Measurements from ENCODE around the gene SUSD1.
"Not testable (repeated sequence)": the region's sequence is repeated elsewhere in the genome, so short reads cannot be mapped to it uniquely, and the experiment has no call there.

Gene SUSD1

DNA sequence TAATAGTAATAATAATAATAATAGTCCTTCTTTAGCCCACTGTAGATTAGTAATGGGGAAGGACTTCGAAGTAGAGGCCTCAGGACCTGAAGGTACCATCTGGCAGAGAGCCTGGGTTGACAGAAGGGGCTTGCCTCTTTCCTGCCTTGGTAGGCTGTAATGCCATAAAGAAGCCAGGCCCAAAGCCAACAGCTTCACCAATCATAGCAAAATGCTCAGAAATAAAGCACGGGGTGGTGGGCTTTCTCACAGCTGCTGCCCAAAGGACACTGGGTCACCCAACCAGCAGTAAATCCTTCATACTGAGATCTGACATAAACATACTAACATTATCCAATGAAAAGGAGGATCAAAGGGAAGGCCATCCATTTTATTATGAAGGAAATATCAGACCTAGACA lies 70.7 kb downstream of the SUSD1 start:
- DNase-seq (ENCODE audit: low read depth in 2 of 3, low spot score in 2 of 3) = no peak

- no peak for DNase-seq (ENCODE audit: low read depth in 2 of 3, low spot score in 2 of 3)
These were observed 71.7 kb downstream of the SUSD1 start for GRCh38 chr9:112103405-112103804.

- DNase-seq (ENCODE audit: low read depth in 2 of 3, low spot score in 2 of 3) = peak in 2 of 3 experiments; percentile 32 to 44
These were observed 77.1 kb downstream of the SUSD1 start for GRCh38 chr9:112097712-112098688.

- DNase-seq (ENCODE audit: low read depth in 2 of 3, low spot score in 2 of 3) = no peak
These were observed 80.0 kb downstream of the SUSD1 start for GRCh38 chr9:112094948-112095681.

DNA sequence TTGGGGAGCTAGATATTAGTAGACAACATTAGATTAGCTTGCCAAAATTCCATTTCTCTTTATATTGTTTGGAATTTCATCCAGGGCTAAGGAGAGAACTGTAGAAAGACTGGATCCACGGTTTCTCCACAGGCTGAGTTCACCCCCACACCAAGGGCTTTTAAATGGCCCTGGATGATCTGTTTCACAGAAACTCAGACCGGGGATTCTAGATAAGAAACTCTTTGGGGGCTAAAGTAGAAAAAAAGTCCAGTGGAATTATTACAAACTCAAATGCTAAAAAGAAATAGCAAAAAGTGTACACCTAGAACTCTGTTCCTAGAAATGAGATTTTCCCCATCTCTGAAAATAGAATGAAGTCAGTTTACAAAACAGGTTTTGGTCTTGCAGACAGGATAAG lies 80.9 kb downstream of the SUSD1 start:
- no peak for DNase-seq (ENCODE audit: low read depth in 2 of 3, low spot score in 2 of 3)

DNA sequence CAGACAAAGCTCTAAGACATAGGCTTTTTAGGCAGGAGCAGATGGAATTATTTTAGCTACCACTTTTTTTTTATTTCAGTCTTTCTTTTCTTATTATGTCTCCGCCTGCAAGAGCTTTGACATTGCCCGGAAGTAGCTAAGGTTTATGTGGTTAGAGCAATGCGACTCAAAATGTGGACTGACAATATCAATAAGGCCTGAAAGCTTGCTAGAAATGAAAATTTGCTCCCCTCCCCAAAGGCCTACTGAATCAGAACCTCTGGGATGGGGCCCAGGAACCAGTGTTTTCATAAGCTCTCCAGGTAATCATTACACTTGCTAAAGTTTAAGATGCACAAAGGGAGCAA lies 81.3 kb downstream of the SUSD1 start:
- no peak for DNase-seq (ENCODE audit: low read depth in 2 of 3, low spot score in 2 of 3)

GRCh38 chr9:112093147-112093869 lies 81.8 kb downstream of the SUSD1 start:
- no peak for DNase-seq (ENCODE audit: low read depth in 2 of 3, low spot score in 2 of 3)

- no peak for DNase-seq (ENCODE audit: low read depth in 2 of 3, low spot score in 2 of 3)
These were observed 83.3 kb downstream of the SUSD1 start for GRCh38 chr9:112091810-112092209.

DNA sequence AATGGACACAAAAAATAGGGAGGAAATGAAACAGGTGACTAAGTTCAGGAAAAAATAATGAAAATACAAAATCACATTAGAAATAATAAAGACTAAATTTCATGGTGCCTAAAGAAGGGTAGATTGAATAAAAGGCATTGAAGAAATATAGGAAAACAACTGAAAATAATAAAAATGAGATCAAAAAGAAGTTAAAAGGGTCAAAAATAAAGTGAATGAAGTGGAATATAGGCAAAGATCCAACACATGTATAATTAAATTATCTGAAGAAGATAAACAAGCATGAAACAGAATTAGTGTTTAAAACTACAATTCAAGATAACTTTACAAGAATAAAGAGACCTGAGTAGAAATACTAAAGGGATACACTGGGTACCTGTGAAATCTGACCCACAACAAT lies 87.6 kb downstream of the SUSD1 start:
- no peak for DNase-seq (ENCODE audit: low read depth in 2 of 3, low spot score in 2 of 3)

GRCh38 chr9:112086627-112087026 lies 88.5 kb downstream of the SUSD1 start:
- no peak for DNase-seq (ENCODE audit: low read depth in 2 of 3, low spot score in 2 of 3)

- DNase-seq (ENCODE audit: low read depth in 2 of 3, low spot score in 2 of 3) = no peak
These were observed 90.2 kb downstream of the SUSD1 start for GRCh38 chr9:112084907-112085306.

- no peak for DNase-seq (ENCODE audit: low read depth in 2 of 3, low spot score in 2 of 3)
These were observed 90.8 kb downstream of the SUSD1 start for GRCh38 chr9:112084334-112084733.

DNA sequence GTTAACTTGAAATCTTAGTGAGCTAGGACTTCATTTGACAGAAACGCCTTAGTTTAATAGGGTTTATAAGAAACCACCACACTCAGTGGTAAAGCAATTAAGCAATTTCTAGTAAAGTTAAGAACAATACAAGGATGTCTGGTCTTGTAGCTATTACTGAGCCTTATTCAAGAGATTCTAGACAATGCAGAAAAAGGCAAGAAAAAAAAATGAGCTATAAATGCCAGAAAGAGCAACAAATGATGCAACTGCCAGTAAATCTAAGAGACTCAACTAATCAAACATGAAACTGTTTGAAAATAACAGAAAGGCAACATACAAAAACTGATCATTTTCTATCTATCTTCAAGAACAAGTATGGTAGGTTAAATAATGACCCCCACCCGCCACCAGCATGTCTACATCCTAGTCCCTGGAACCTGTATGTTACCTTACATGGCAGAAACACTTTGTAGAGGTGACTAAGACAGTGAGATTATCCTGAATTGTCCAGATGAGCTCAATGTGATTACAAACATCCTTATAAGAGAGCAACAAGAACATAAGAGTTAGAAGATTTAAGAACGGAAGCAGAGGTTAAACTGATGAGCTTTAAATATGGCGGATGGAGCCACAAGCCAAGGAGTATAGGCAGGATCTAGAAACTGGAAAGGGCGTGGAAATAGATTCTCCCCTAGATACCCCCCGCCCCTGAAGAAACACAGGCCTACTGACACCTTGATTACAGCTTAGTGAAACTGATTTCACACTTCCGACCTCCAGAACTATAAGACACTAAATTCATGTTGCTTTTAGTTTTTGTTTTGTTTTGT lies 93.0 kb downstream of the SUSD1 start:
- no peak for DNase-seq (ENCODE audit: low read depth in 2 of 3, low spot score in 2 of 3)

- DNase-seq (ENCODE audit: low read depth in 2 of 3, low spot score in 2 of 3) = no peak
These were observed 94.1 kb downstream of the SUSD1 start for GRCh38 chr9:112080831-112081542.

DNA sequence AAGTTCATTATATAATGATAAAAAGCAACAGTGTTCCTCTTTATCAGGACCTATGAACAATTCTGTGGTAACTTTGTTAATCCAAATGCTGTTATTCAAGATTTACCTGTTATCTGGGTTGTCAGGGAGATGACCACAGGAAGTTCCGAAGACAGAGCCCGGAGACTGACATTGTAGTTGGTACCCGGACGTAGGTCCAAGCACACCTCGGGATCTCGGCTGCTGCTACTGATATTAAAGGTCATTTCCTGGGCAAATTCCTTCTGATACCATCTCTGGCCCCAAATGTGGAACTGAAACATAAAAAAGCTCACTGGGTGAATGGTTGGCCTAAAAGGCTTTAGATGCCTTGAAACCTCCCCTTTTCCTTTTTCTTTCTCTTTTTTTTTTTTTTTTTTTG lies 96.7 kb downstream of the SUSD1 start:
- no peak for DNase-seq (ENCODE audit: low read depth in 2 of 3, low spot score in 2 of 3)

DNA sequence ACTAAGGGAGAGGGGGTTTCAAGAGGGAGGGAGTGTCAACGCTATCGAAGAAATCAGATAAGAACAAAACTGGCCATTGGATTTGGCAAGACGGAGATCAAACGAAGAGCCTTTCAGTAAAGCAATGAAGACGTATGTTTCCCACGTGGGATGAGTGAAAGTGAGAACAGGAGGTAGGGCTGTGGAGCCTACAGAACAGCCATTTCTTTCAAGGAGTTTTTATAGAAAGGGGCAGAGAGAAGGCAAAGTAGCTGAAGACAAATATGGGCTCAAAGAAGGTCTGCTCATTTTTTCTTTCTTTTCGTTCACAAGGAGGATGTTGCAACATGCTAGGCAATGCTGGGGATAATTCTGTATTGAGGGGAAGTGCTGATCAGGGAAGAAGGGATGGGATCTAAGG lies 98.3 kb downstream of the SUSD1 start:
- no peak for DNase-seq (ENCODE audit: low read depth in 2 of 3, low spot score in 2 of 3)

DNA sequence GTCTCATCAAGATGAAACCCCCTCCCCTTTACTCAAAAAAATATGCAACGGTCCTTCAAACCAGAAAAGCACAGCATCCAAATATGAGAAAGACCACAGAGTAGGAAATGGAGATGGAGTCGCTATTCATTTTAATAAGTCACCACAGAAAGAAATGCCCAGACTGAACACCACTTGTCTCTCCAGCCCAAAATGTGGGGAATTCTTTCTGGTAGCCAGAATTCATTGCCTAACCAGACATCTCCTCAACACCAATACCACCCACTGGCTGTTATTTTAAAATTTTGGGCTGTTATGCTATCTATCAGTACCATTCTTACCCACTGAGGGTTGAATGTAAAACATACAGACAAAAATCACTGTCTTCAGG lies 100.1 kb downstream of the SUSD1 start:
- no peak for DNase-seq (ENCODE audit: low read depth in 2 of 3, low spot score in 2 of 3)

DNA sequence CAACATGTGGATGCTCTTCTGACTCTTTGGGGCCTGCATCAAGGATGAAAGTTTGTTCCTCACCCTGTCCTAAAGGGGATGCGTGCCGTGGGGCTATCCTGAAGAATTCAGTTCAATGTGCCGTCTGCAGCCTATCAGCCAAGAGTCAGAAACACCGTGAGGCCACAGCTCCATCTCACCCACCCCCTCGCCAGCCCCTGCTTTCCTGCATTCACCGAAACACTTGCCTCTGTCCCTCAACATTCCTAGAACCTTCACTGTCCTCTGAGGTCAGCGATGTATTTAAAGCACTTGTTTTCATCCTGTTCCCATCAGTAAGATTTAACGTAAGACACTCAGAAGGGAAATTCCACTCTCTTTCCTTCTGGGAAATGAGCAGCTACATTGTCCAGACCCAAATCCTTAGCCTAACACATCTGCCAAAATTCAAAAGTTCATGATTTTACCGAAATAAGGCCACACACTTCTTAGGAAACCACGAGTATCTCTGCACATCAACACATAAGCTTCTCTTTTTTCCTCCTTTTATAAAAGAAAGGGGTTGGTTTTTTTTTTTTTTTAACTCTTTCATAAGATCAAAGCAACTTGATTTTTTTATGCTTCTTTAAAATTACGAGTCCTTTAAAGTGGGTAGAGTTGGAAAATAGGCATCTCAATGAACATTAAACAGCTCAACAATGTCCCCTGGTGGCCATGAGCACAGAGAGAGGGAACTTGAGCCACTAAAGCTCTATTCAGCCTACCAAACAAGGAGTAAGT lies 100.7 kb downstream of the SUSD1 start:
- peak in 1 of 3 experiments; percentile 33 for DNase-seq (ENCODE audit: low read depth in 2 of 3, low spot score in 2 of 3)

DNA sequence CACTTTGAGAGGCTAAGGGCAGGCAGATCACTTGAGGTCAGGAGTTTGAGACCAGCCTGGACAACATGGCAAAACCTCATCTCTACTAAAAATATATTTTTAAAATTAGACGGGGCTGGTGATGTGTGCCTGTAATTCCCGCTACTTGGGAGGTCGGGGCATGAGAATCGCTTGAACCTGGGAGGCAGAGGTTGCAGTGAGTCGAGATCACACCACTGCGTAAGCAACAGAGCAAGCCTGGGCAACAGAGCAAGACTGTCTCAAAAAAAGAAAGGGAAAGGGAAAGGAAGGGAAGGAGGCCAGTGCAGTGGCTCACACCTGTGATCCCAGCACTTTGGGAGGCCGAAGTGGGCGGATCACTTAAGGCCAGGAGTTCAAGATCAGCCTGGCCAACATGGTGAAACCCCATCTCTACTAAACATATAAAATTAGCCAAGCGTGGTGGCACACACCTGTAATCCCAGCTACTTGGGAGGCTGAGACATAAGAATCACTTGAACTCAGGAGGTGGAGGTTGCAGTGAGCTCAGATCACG lies 101.4 kb downstream of the SUSD1 start:
- not testable (repeated sequence) for DNase-seq (ENCODE audit: low read depth in 2 of 3, low spot score in 2 of 3)
